HUES64 (cell line): Measurements from ENCODE around the gene PNPLA7.
"Not testable (repeated sequence)": the region's sequence is repeated elsewhere in the genome, so short reads cannot be mapped to it uniquely, and the experiment has no call there.

Experiments
- H3K27ac ChIP-seq: 2 replicates; pipeline ENCODE4 v1.7.0; 2013; ENCODE audit warnings: low read depth, low read length, inconsistent platforms
- H3K27me3 ChIP-seq: 2 replicates; pipeline ENCODE4 v1.6.1; 2013; ENCODE audit warnings: mild to moderate bottlenecking, low read length; ENCODE audit not compliant: insufficient read depth
- H3K36me3 ChIP-seq: 2 replicates; pipeline ENCODE4 v1.6.1; 2013; ENCODE audit warnings: mild to moderate bottlenecking, low read length; ENCODE audit not compliant: insufficient read depth
- H3K4me1 ChIP-seq: 2 replicates; pipeline ENCODE4 v1.6.1; 2013; ENCODE audit warnings: mild to moderate bottlenecking, low read length, moderate library complexity; ENCODE audit not compliant: insufficient read depth
- H3K4me3 ChIP-seq: 2 replicates; pipeline ENCODE4 v1.5.1; 2013; ENCODE audit warnings: mild to moderate bottlenecking, low read length, moderate library complexity
- H3K9ac ChIP-seq: 2 replicates; pipeline ENCODE4 v1.6.1; 2013; ENCODE audit warnings: mild to moderate bottlenecking, low read depth, low read length
- H3K9me3 ChIP-seq: 2 replicates; pipeline ENCODE4 v1.6.1; 2013; ENCODE audit warnings: low read depth, low read length; ENCODE audit not compliant: insufficient read depth
- WGBS: fragments of 150-250, 120-280 bp; methylation state at CpG from one replicate; pipeline ENCODE4 v1.1.7; 2013; ENCODE audit warnings: missing lambda C conversion rate; 5-methylcytosine and 5-hydroxymethylcytosine counted together

The PNPLA7 gene

GRCh38 chr9:137552022-137552768 is 2.0 kb upstream of the PNPLA7 start:
- peaks cover 31% of the 10 kb centered on the region for H3K36me3 ChIP-seq
- 0 out of 2 replicates have a peak, but pooled peaks cover 2% of the 10 kb centered on the region for H3K4me1 ChIP-seq
- no peaks in the 10 kb centered on the region for H3K27me3 ChIP-seq
- H3K4me3 ChIP-seq = peak overlapping the region; percentile 65
- 13% methylated on average over 58 of the region's 58 CpGs for WGBS
- H3K9me3 ChIP-seq = no peaks in the 10 kb centered on the region
- peak overlapping the region; percentile 72; the same call in 1 of the 2 replicates for H3K27ac ChIP-seq
- H3K9ac ChIP-seq = peak overlapping the region; percentile 69

DNA sequence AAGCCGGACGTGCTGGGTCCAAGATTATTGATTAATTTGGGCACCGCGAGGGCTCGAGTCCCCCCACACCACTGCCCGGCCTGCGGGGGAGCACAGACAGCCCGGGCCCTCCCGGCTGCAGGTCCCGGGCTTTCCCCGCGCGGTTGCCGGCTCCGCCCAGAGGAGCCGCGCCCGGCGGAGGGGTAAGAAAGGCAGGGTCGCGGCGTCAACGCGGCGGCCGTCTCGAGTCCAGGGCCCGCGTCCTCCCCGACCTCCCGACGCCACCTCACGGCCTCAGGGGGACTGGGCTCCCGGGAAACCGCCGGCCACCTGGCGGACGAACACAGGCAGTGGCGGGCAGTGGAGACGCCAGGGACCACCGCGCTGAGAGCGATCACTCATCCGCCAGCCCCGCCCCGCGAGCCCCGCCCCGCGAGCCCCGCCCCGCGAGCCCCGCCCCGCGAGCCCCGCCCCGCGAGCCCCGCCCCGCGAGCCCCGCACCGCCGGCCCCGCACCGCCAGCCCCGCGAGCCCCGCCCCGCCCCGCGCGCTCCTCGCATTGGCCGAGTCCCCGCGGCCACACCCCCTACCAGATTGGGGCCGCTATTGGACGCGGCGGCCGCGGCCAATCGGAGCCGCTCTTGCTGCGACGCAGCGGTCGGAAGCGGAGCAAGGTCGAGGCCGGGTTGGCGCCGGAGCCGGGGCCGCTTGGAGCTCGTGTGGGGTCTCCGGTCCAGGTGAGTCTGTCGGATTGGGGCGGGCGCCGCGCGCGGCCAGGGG is 1.2 kb upstream of the PNPLA7 start, which contains the start of gene MRPL41:
TSS of gene MRPL41 (plus strand) at position 616 of the 758 bp plus-strand sequence. CDS start 203 bp downstream, outside the sequence.
- Histone ChIP-seq H3K27me3 (no peaks in the 10 kb centered on the region), H3K9ac (peak within 1 kb of the TSS; percentile 69), H3K4me1 (0 out of 2 replicates have a peak, but pooled peaks cover 2% of the 10 kb centered on the region), H3K27ac (peak within 1 kb of the TSS; percentile 72; the same call in 1 of the 2 replicates), H3K4me3 (peak within 1 kb of the TSS; percentile 68), H3K9me3 (peaks cover 3% of the 10 kb centered on the region; the same call in 1 of the 2 replicates), H3K36me3 (peaks cover 25% of the 10 kb centered on the region)
- WGBS = under 1% methylated on average over 95 of the region's 106 CpGs

DNA sequence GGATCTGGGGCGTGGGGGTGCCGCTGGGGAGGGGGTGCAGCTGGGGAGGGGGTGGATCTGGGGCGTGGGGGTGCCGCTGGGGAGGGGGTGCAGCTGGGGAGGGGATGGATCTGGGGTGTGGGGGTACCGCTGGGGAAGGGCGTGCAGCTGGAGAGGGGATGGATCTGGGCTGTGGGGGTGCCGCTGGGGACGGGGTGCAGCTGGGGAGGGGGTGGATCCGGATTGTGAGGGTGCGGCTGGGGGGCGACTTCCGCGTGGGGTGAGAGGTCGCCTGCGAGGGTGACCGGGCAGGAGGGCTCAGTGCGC is 709 bp upstream of the PNPLA7 start:
- H3K4me1 ChIP-seq, H3K27me3 ChIP-seq, H3K9me3 ChIP-seq, H3K27ac ChIP-seq: not testable (repeated sequence)
- Histone ChIP-seq H3K4me3 (peak overlapping the region; percentile 68), H3K9ac (peak overlapping the region; percentile 36; the same call in 1 of the 2 replicates), H3K36me3 (peaks cover 20% of the 10 kb centered on the region)
- 5% methylated on average over 15 of the region's 17 CpGs for WGBS

DNA sequence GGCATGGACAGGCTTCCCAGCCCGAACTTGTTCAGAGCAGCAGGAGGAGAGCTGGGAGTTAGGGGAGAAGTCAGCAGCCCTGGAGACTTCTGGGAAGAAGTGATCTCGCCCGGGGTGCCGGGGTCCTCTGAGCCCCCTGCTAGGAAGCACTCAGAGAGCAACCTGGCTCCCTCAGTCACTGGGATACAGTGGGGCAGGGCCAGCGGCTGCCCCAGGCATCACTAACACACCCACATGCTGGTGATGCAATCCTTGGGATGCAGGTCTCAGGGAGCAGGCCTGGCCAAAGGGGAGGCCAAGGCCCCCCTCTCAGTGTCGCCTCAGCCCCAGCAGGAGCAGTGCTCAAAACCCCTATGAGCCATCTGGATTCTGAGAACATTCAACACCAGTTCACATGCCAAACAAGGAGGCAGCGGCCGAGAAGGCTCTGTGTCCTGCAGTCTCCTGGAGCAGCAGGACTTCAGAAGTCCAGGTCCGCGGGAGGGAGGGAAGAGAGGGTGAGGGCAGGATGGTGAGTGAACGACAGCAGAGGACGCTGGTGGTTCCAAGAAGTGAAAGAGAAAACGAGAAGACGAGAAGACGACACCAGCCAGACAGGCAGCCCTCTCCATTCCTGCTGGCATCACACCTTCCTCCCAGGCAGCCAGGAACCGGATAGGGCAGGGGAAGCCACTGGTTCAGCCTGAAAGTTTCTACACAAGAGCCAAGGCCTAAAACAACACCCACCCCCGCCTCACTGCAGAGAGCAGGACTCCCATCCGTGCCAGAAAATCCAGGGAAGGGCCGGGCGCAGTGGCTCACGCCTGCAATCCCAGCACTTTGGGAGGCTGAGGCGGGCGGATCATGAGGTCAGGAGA is 2.3 kb downstream of the PNPLA7 start:
- Histone ChIP-seq H3K4me3 (no peak overlapping the region), H3K27ac (no peak overlapping the region), H3K36me3 (no peaks in the 10 kb centered on the region), H3K9ac (no peak overlapping the region), H3K9me3 (peaks cover 6% of the 10 kb centered on the region; the same call in 1 of the 2 replicates), H3K27me3 (no peaks in the 10 kb centered on the region), H3K4me1 (0 out of 2 replicates have a peak, but pooled peaks cover 2% of the 10 kb centered on the region)
- WGBS = 87% methylated on average over 23 of the region's 23 CpGs

GRCh38 chr9:137545123-137545522 is 5.1 kb downstream of the PNPLA7 start:
- H3K36me3 ChIP-seq = no peaks in the 10 kb centered on the region
- no peaks in the 10 kb centered on the region for H3K4me1 ChIP-seq
- H3K27me3 ChIP-seq = no peaks in the 10 kb centered on the region
- H3K4me3 ChIP-seq = no peak overlapping the region
- peaks cover 6% of the 10 kb centered on the region; the same call in 1 of the 2 replicates for H3K9me3 ChIP-seq
- no peak overlapping the region for H3K9ac ChIP-seq
- 93% methylated on average over 10 of the region's 10 CpGs for WGBS
- no peak overlapping the region for H3K27ac ChIP-seq

GRCh38 chr9:137544176-137544760 is 5.9 kb downstream of the PNPLA7 start:
- Histone ChIP-seq H3K27me3 (no peaks in the 10 kb centered on the region), H3K27ac (no peak overlapping the region), H3K36me3 (no peaks in the 10 kb centered on the region), H3K9ac (no peak overlapping the region), H3K4me1 (no peaks in the 10 kb centered on the region), H3K9me3 (peaks cover 6% of the 10 kb centered on the region; the same call in 1 of the 2 replicates), H3K4me3 (no peak overlapping the region)
- WGBS = 91% methylated on average over 12 of the region's 12 CpGs

DNA sequence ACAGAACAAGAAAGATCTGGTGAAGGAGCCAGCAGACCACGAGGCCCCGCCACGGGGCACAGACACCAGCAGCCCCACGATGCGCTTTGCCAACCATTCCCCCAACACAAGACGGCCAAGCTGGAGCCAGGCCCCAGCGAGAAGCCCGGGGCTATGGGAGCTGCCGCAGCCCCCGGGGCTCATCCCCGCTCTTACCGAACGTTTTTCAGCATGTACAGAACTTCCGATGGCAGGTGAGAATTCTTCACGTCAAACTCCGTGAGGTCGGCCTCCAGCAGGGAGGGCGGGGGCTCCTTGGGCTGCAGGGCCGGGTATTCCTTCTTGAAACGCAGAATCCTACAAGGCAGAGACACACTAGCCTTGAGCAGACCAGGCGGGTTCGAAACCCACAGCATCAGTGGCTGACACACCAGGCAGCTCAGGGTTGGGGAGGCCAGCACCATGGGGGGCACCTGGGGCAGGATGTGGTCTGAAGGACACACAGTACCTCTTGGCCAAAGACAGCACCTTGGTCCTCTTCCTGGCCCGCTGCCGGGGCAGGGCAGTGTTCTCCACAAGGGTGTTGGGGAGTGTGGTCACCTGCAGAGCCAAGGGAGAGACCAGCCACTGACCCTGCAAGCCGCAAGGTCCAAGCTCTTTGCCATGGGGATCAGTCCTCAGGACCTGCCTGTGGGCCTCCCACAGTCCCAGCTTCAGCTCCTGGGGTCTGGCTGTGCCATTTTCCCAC is 6.8 kb downstream of the PNPLA7 start:
- no peaks in the 10 kb centered on the region for H3K4me1 ChIP-seq
- no peaks in the 10 kb centered on the region for H3K36me3 ChIP-seq
- no peak overlapping the region for H3K27ac ChIP-seq

GRCh38 chr9:137542486-137542885 is 7.7 kb downstream of the PNPLA7 start:
- no peaks in the 10 kb centered on the region for H3K4me1 ChIP-seq
- H3K9me3 ChIP-seq = peaks cover 6% of the 10 kb centered on the region; the same call in 1 of the 2 replicates
- no peaks in the 10 kb centered on the region for H3K27me3 ChIP-seq
- no peak overlapping the region for H3K9ac ChIP-seq
- H3K27ac ChIP-seq = no peak overlapping the region
- WGBS = 93% methylated on average over 20 of the region's 20 CpGs
- H3K36me3 ChIP-seq = no peaks in the 10 kb centered on the region
- H3K4me3 ChIP-seq = no peak overlapping the region

More for the DNA sequence above, 6.8 kb downstream of the PNPLA7 start:
- Histone ChIP-seq H3K4me3 (no peak overlapping the region), H3K27me3 (no peaks in the 10 kb centered on the region), H3K9me3 (peaks cover 6% of the 10 kb centered on the region; the same call in 1 of the 2 replicates), H3K9ac (no peak overlapping the region)
- 93% methylated on average over 25 of the region's 25 CpGs for WGBS

DNA sequence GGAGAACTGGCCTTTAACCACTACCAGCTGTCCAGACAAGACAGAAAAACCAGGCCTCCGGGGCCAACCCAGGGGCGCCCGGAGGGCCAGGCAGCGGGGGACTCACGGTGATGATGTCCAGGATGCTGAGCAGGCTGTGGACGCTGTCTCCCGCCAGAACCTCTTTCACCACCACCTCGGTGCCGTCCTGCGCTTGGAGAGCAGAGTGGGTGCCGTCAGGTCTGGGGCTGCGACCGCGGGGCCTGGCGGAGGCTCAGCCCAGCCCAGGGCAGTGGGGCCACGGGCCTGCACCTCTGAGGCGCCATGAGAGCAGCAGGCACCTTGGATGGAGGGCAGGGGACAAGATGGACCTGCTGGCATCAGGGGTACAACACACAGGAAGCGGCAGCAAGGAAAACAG is 9.7 kb downstream of the PNPLA7 start:
- H3K9ac ChIP-seq = no peak overlapping the region
- H3K4me3 ChIP-seq = no peak overlapping the region
- no peaks in the 10 kb centered on the region for H3K36me3 ChIP-seq
- no peak overlapping the region for H3K27ac ChIP-seq
- H3K9me3 ChIP-seq = no peaks in the 10 kb centered on the region
- H3K4me1 ChIP-seq = no peaks in the 10 kb centered on the region
- WGBS = 95% methylated on average over 18 of the region's 18 CpGs
- no peaks in the 10 kb centered on the region for H3K27me3 ChIP-seq

DNA sequence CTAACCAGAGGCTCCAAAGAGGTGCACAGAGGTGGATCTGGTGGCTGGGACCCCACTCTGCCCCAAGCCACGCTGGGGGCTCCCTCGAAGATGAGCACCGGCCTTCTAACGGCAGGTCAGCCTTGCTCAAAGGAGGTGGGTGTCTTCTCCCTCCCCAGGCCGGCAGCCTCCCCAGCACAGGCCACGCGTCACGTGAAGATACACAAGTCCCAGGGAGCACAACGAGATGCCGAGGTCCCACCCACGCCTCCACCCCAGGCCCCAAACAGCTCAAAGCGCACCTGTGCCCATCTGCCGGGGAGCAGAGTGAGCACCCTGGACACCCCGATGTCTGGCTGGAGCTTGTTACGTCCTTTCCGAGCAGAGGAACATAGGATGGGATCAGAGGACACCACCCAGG is 12.1 kb downstream of the PNPLA7 start:
- Histone ChIP-seq H3K27me3 (no peaks in the 10 kb centered on the region), H3K4me3 (no peak overlapping the region), H3K36me3 (no peaks in the 10 kb centered on the region), H3K9me3 (no peaks in the 10 kb centered on the region), H3K4me1 (peaks cover 4% of the 10 kb centered on the region), H3K9ac (no peak overlapping the region), H3K27ac (no peak overlapping the region)
- 96% methylated on average over 16 of the region's 16 CpGs for WGBS
